HG03108 (cell line): Measurements from ENCODE around the gene NMS.

Source experiments
- ATAC-seq: cut with Tn5 transposase; IDR thresholded peaks from one replicate; pipeline ENCODE4 v1.9.1; 2021; ENCODE audit warnings: moderate library complexity; ENCODE audit not compliant: unreplicated experiment

Gene NMS

GRCh38 chr2:100484390-100484789 lies 14.1 kb downstream of the NMS start:
- no peak for ATAC-seq

- no peak for ATAC-seq
Observed at GRCh38 chr2:100485396-100485795, 15.1 kb downstream of the NMS start.

- no peak for ATAC-seq
Observed at GRCh38 chr2:100494712-100495111, 24.4 kb downstream of the NMS start.

- no peak for ATAC-seq
Observed at GRCh38 chr2:100502782-100503181, 32.5 kb downstream of the NMS start.

GRCh38 chr2:100504542-100504941 lies 34.3 kb downstream of the NMS start:
- ATAC-seq = no peak

- no peak for ATAC-seq
Observed at GRCh38 chr2:100509066-100509465, 38.8 kb downstream of the NMS start.

GRCh38 chr2:100513650-100514049 lies 43.4 kb downstream of the NMS start:
- no peak for ATAC-seq

- no peak for ATAC-seq
Observed at GRCh38 chr2:100517556-100517955, 47.3 kb downstream of the NMS start.

- ATAC-seq = no peak
Observed at GRCh38 chr2:100518801-100519200, 48.5 kb downstream of the NMS start.

- no peak for ATAC-seq
Observed at GRCh38 chr2:100520224-100520623, 49.9 kb downstream of the NMS start.

GRCh38 chr2:100522430-100522829 lies 52.1 kb downstream of the NMS start:
- no peak for ATAC-seq

GRCh38 chr2:100524331-100524730 lies 54.0 kb downstream of the NMS start:
- ATAC-seq = no peak

- ATAC-seq = no peak
Observed at GRCh38 chr2:100526868-100527267, 56.6 kb downstream of the NMS start.

GRCh38 chr2:100527440-100528015 lies 57.2 kb downstream of the NMS start:
- no peak for ATAC-seq

GRCh38 chr2:100529176-100529575 lies 58.9 kb downstream of the NMS start:
- no peak for ATAC-seq

- ATAC-seq = no peak
Observed at GRCh38 chr2:100529900-100530299, 59.6 kb downstream of the NMS start.
